HG03432 (cell line): Measurements from ENCODE around the gene PARG.
"Not testable (repeated sequence)": the region's sequence is repeated elsewhere in the genome, so short reads cannot be mapped to it uniquely, and the experiment has no call there.

Experiments
- ATAC-seq: cut with Tn5 transposase; IDR thresholded peaks from one replicate; pipeline ENCODE4 v1.9.1; 2021; ENCODE audit warnings: mild to moderate bottlenecking, moderate library complexity; ENCODE audit not compliant: unreplicated experiment

PARG gene

DNA sequence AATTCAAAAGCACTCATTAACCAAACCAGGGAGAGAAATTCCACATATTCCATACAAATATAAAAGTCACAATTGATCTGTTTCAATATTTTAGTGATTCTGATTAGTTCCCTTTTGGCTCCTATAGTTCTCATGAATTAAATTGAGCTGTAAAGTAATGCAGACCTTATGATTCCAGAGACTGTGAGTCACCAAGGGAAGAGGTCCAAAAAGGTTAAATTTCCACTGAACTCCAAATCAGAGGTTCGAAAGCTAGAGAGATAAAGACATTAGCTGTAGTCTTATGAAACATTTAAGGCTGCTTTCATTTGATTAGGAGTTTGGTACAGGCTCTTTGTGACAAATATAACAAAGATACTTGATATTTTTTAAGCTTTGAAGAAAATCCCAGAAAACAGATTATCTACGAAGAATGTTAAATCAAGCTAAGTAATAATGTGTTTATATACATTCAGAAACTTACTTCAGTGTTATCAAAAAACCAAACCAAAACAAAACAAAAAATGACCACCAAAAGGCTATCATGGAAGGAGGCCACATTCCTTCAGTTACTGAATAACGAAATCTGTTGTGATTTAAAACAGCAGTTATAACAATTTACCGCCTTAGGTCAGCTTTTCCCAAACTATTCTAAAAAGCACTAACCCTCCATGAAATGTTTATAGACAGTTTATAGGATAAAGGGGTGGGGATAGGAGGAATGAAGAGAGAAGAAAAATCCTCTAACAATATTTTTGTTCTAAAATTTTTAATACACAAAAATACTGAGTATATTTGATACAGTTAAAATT is 33.3 kb downstream of the PARG start:
- ATAC-seq = not testable (repeated sequence)

DNA sequence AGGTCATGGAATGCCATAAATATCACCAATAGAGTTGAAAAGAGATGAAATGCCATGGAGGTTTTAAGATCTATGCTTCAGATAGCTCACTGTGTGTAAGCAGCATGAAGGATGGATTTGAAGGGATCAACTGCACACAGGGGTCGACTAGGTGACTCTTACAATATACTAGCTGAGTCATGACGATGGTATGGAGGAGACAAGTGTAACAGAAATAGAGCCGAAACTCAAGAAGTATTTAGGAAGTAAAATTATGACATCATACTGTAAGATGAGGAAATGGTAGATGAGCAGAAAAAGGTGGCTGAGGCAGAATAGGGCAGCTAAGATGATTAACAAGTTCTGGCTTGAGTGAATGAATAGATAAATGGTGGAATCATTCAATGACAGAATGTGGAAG is 38.0 kb downstream of the PARG start:
- ATAC-seq = not testable (repeated sequence)

DNA sequence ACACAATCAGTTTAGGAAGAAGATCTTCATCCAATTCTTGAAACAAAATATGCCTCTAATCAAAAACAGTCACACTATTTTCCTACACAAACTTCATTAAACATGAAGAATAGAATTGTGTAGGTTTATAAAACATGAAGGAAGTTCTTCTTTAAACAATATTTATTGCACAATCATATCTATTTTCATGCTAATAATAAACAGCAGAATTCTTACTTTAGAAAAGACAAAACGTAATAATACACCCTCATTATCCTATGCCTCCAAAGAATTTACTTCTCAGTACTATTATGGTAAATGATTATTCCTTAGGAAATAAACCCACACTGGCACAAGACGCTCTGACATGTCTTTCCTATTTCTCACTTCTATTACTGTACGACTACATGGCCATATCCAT is 41.4 kb downstream of the PARG start:
- not testable (repeated sequence) for ATAC-seq

DNA sequence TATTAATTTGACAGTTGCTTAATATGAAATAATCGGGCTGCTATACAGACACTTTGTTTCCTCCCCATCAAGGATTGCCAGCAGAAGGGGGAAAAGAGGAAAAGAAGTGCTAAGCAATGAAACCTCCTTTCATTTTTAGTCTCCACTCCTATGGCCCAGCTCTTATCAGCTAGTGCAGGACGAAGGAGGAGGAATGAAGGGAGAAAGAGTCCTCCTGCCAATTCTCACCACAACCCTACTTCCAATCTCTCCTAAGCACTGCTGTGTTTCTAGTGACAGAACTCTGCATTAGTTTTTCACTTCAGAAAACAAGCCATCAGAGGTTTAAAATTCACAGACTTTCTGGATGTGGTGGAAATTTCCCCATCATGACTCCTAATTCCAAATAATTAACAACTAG is 41.8 kb downstream of the PARG start:
- not testable (repeated sequence) for ATAC-seq

DNA sequence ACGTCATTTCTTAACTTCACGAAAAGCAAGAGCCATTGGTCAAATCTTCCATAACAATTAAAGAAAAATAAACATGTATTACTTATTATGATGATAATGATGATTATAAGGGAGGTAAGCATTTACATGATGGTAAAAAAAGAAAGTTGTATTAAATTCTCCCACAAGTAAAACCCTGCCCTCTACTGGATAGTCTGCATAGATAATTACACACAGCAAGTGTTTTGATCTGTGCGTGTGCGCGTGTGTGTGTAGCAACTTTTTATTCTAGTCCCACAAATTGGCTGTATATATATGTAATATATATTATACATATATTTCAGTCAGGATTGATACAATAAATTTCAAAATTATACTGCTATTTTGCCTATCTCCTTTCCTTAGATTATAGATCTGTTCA is 51.8 kb downstream of the PARG start:
- ATAC-seq = not testable (repeated sequence)

DNA sequence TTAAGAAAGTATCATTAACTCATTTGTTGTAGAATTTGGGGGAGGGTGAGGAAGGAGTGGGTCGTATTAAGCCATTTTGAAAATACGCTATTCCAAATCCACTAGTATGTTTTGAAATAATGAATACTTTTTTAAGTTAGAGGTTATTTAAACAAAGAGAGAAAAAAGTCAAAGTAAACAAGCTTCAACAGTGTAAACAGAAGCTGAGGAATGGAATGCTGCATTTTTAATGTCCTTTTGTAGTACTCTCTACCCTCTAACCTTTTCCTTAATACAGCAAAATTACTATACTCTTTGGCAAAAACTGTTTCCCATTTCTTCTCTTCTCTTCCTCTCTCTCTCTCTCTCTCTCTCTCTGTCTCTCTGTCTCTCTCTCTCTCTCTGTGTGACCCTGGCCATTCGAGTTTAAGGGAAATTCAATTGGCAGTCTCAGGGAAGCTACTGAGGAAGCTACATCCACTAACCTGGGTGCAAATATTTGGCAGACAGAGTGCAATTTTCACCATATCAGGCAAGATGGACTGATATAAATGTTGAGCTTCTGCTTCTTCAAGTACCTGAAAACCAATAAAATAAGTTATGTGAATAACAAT is 57.0 kb downstream of the PARG start:
- ATAC-seq = not testable (repeated sequence)

DNA sequence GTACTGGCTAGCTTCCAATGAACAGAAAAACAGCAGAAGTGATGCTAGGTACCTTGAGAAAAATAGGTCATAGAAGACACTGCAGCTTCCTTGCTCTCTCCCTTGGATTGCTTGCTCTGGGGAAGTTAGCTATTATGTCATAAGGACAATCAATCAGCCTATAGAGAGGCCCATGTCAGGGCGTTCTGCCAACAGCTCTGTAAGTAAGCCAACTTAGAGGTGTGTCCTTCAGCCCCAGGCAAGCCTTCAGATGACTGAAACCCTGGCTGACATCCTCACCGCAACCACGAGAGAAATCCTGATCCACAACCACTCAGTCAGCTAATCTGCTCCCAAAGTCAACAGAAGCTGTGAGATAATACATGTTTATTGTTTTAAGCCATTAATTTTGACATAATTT is 58.0 kb downstream of the PARG start:
- ATAC-seq = not testable (repeated sequence)

DNA sequence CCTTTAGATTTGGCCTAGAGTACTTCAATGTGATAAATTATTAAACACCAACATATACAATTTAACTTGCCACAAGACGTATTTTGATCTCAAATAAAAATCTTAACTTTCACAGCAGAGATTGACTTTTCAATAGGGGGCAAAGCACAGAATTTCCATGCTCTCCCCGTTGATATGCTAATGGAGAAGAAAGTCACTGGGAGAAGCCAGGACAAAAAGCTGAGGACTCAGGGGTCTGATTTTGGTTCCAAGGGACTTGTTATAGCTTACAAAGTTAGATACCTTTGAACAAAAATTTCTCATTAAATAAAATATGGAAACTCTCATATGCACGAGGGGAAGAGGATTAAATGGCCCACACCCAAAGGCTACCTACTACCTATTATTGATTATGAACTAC is 59.5 kb downstream of the PARG start:
- ATAC-seq = not testable (repeated sequence)

DNA sequence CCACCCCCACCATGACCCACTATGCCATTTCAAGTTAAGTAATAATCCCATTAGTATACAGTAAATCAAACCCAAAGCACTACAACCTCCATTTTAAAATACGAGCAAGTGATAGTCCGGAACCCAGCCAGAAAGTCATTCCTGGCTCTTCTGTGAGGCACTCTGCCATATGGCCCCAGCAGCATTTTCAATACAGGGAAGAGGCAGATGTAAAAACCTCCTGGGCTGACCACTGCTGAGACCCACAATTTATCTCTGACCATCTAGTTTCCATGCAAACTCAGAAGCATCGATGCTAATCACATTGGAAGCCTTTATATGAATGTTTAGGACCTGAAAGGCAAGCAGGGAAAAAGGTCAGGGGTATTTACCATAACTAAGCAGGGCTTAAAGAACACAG is 69.1 kb downstream of the PARG start:
- not testable (repeated sequence) for ATAC-seq

DNA sequence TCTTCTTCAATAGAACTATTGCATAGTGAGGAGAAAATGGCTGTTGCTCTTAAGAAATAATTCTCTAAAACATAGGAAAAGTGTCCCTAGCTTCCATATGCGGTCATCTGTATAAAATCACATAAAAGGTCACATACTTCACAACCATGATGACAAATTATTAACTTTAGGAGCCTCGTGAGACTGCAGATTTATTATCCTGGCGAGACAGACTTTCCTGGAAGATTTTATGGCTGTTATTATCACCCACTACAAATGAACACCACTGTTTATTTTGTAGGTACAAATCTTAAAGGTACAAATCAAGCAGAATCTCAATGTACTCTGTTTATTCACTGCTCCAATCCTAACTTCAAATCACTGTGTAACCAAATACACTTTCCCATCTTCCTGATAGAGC is 70.4 kb downstream of the PARG start:
- ATAC-seq = not testable (repeated sequence)

DNA sequence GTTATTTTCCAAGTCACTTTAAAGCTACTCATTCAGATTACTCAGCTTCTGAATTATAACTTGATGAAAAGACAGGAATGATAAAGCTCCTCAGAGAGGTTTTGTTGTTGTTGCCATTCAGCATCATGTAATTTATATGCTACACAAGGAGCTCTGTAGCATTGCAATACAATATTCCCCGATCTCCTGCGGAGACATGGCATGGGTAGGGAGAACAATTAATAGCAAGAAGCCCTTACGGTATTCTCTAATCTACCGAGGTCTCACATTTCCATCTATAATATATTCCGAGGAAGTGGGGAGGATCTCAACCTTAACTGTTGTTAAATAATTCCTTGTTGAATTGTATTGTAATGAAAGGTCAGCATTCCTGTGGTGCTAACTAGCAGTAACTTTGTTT is 81.9 kb downstream of the PARG start:
- ATAC-seq = not testable (repeated sequence)

DNA sequence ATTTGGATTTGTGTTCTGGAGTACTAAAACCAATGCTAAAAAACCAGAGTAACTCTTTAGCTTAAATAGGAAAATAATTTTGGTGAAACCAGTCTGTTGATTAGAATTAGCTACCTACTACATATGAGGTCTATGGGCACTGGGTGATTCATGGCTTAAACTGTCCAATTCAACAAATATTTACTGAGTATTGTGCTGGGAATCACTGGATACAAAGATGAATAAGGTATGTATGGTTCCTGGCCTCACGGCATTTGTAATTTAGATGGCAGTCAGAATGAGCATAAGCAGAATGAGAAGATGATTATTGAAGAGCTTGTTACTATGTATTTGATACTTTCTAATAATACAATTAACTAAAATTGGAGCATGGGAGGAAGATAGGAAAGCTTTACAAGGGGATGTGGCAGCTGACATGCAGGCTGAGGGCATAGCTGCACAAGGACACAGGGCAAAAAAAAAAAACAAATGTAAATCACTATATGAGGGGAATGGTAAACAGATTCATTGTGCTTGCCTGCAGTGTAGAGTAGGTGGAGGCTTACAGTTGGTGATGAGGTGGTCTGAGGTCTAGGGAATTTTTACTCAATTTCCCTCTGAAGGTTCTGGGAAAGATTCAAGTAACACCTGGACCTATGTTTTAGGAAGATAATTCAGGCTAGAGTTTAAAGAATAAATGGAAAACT is 83.0 kb downstream of the PARG start:
- ATAC-seq = not testable (repeated sequence)

DNA sequence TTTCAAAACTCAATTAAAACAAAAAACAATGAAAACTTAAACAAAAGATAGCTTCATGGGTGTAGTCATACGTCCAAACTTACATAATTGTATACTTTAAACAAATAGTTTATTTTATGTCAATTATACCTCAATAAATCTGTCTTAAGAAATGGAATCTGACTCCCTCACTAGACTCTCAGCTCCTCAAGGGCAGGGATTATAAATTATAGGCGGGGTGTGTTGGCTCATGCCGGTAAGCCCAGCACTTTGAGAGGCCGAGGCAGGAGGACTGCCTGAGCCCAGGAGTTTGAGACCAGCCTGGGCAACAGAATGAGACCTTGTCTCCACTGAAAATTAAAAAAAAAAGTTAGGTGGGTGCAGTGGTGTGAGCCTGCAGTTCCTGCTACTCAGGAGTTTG is 92.3 kb downstream of the PARG start:
- ATAC-seq = not testable (repeated sequence)

DNA sequence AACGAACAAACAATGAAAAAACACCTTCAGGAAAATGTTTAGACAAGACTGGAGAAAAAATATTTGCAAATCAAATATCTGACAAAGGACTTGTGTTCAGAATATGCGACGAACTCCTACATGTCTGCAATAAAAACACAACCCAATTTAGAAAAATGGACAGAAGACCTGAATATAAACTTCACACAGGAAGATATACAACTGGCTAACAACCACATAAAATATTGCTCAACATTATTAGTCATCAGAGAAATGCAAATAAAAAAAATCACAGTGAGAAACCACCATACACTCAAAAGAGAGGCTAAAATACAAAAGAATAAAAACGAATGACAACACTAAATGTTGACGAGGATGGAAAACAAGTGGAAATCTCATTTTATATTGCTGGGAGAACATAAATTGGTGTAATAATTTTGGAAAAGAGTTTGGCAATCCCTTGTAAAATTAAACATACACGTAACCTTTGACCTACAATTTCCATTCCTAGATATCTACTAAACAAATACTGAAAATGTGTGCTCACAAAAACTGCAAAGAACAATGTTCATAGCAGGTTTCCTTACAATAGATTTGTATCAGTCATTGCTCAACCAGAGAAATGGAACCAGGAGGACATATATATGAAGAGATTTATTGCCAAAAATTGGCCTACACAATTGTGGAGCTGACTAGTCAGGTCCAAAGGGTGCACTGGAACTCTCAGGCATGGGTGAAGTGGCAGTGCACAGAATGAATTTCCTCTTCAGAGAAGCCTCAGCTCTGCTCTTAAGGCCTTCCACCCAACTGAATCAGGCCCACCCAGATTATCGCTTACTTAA is 96.8 kb downstream of the PARG start:
- ATAC-seq = no peak

DNA sequence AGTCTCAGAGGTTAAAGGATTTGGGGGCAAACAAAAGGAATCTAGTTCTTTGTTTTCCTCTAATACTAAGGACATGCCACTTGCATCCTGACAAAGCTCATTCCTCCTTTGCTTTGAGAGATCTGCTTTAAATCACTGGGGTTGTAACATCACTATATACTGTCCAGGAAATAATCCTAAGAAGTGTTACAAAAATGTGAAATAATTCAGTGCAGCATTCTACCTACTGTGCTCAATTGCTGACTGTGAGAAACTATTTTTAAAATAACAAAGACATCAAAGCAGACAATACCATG is 99.5 kb downstream of the PARG start:
- ATAC-seq = not testable (repeated sequence)

DNA sequence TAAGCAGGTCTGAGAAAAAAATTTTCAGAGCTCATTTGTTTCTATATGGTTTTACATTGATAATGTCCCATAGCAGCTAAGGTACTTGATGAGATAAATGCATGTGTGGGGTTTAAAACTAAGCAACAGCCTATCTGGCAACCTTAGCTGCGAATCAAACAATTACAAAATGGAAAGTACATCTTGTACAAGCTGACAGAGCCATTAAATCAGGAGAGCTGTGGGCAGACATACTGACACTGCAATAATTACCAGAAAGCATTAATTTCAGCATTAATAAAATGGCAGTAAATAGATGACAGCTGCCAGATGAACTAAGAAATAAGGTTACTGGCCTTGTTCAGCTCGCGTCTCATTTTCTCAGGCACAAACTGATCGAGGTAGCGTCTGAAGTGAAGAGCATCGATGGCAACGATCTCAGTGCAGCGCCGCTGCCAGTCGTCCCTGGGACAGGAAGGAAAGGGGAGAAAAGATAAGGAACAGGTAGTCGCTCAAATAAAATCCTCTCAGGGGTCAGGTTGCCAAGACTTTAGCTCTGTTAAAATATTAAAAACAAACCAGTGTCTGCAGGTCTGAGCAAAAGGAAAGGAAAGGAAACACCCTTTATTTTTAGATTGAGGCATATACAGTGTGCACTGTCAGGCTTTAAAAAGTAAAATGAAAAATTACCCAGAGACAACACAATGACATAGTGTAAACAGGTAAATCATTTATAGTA is 100.1 kb downstream of the PARG start:
- ATAC-seq = no peak

DNA sequence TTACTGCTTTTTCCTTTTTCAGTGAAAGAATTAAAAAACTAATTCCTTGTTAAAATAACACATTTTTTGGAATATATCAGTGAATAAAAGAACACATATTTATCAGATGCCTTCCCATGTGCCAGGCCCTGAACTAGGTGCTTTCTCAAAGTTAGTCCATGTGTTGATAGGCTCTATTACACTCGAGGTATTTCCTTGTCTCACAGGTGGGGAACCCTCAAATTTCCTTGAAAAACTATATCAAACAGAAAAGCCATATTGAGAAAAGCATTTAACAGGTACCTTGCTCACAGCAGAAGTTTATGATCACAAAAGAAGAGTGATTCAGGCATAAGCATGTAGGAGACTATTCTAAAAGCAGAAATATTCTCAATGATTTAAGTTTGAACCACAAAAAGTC is 104.1 kb downstream of the PARG start:
- no peak for ATAC-seq

DNA sequence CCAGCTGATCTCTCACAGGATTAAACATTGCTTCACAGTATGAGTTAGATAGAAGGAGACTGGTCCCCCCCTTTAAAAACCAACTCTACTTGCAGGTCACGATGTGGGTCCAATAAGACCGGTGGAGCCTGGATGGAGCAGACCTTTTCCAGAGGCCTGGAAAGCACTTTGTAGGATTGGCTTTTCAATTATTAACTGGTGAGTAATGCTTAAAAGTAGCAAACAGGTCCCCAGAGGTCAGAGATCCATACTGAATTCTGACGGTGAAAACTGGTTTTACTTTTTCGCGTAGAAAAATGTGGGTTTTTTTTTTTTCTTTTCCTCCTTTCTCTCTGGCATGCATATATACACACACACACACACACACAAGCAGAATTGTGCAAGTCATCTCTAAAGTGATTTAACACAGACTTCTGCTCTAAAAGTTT is 104.8 kb downstream of the PARG start:
- no peak for ATAC-seq

DNA sequence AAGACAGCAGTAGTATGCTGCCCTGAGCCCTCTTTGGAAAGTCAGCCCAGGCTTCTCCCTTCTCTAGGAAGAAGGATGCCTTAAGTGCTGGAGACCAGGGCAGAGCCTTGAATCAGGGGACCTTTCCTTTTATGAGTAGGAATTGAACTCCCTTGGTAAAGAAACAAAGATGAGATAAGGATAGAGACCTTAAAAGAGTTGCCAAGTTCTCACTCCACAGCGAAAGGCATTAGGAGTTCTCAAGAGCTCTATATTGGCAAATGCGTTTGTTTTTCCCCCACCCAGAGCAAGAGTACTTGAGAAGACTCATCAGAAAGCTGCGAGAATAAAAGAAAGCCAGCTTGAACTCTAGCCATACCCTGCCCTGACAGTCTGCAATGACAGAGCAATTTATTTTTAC is 106.9 kb downstream of the PARG start:
- no peak for ATAC-seq

DNA sequence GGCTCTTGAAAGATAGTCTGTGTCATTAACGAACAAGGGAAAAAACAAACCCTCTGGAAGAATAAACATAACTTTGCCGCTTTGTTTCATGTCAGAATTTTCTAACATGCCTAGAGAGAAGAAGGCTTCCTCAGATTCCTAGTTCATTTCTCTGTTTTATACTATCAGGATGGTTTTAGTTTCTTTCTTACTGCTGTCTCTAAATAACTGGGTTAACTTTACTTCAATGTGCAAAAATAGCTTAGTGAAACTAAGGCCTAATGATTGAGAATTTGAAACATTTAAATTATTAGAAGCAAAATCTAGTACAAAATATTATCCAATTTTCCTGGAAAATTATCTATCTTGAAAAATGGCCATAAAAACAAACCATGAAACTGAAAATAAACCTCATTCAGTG is 107.6 kb downstream of the PARG start:
- ATAC-seq = no peak

DNA sequence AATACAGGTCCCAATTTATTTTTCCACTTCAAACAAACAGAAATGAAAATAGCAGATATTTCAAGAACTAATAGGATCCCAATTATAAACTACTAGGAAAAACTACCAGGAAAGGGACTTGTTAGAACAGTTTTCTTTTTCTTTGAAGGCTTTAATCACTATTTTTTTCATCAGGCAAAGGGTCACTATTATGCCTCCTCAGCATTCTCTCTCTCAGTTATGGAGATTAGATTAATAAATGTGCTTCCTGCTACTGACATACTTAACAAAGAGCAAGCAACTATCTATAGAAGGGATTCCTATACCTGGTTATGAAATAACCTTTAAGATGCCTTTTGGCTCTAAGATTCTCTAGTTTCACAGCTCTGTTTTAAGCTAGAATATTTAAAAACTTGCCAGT is 108.7 kb downstream of the PARG start:
- ATAC-seq = no peak
